Measurements from ENCODE around the gene NFYA.

NFYA gene

DNA sequence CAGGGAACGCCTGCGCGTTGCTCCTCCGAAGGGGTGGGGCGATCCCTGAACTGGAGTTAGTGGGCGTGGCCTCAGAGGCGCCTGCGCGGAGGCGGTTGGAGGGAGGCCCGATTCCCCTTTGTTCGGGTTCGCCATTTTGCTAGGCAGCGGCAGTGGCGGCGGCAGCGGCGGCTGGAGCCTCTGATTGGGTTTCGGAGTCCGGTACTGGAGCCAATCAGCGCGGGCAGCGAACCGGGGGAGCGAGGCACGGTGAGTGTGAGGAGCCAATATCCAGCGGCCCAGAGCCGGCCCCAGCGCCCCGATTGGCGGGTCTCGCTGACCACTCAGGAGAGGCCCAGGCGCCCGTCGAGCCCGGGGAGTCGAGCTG, at the start of gene NFYA:
TSS of gene NFYA (plus strand) at position 139 of the 367 bp plus-strand sequence. CDS start 6,116 bp downstream, outside the sequence.
- peak in 1 of 3 donors; percentile 99 for DNase-seq (ENCODE audit: low read depth in 3 of 3, low spot score in 1 of 3)

DNA sequence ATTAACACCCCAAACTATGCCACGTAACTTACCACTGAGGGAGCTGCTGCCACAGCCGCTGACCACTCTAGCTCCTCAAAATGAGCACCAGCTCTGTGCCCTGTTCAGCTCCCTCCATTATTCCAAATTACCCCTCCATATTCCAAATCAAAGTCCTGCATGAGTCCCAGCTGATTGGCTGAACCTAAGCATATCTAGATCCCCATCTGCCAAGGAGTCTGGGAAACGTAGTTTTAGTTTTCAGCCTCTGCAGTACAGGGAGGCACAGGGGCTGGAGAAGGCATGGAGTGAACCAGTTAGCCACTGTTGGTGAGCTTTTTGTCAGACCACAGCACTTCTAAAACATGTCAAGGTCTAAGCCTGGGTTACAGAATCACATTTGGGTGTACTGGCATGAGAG, 49.7 kb upstream of the NFYA start:
- DNase-seq (ENCODE audit: low read depth in 3 of 3, low spot score in 1 of 3): no peak

DNA sequence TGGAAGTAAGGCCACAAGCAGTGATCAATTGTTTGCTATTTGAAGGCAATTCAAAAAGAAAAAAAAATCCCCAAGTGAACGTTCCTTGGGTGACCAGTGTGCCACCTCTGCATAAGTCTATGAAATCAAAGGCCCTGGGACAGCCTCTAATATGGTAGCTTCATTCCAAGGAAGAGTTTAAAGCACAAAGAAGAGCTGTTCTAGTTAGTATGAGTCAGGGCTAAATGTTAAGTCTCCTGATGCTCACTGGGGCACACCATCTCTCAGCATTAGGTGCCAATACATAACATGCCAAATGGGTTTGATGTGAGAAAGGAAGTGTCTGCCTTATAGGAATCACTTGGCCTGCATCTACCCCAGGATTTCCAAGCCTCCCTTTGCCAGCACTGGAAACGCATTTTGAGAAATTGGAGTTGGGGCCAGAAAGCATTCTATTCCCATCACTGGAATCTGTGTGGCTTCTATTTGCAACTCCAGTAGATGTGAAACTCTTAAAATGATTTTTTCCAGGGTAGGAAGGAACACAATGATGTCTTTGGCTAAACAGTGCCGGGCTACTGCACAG, 46.7 kb upstream of the NFYA start:
- no peak for DNase-seq (ENCODE audit: low read depth in 3 of 3, low spot score in 1 of 3)

DNA sequence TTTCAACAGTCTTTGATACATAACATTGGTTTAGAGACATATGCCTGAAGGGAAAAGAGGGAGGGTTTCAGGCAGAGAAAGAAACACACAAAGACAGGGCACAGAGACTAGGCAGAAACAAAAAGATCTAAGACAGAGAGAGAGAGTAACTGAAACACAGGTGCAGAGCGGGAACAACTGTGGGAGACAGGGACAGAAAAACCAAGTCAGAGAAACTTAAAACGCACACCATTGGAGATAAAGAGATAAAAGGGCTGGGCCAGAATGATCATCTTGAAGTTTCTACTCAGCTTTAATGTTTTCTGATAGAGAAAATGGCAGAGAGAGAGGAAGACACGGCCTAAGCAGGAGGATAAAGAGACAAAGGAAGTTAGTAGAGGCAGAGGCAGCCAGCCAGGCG, 45.5 kb upstream of the NFYA start:
- DNase-seq (ENCODE audit: low read depth in 3 of 3, low spot score in 1 of 3): no peak

DNA sequence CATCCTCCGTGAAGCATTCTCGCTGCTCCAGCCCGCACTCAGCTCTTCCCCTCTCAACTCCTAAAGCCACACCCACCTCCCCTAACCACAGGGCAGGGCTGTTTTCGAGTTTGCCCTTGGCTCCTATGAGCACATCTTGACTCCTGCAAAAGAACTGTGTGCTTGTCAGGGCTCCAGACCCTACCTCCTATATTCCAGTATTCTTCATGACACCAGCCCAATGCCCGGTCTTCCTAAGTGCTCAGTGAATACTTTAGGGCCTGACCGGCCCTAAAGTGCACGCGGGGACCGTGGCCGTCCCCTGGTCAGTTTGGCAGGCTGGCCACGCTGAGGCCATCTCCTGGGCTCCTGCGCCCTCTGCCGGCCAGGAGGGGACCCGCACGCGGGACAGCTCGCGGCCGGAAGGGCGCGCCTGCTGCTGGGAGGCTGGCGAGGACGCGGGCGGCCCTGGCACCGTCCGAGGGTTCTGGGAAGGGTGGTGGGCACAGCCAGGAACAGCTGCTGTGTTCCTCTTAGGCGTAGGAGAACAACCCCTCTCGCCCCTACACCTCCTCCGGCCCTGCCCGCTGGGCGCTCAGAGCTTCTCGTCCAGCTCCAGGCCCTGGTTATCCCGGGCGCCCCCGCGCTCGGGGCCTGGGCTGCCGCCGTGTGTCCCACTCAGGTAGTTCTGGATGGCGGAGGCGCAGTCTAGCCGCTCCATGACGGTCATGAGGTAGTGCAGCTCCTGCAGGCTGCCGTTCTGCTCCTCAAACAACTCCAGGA, 44.8 kb upstream of the NFYA start:
- DNase-seq (ENCODE audit: low read depth in 3 of 3, low spot score in 1 of 3): peak; percentile 31 to 68 (median 48)

DNA sequence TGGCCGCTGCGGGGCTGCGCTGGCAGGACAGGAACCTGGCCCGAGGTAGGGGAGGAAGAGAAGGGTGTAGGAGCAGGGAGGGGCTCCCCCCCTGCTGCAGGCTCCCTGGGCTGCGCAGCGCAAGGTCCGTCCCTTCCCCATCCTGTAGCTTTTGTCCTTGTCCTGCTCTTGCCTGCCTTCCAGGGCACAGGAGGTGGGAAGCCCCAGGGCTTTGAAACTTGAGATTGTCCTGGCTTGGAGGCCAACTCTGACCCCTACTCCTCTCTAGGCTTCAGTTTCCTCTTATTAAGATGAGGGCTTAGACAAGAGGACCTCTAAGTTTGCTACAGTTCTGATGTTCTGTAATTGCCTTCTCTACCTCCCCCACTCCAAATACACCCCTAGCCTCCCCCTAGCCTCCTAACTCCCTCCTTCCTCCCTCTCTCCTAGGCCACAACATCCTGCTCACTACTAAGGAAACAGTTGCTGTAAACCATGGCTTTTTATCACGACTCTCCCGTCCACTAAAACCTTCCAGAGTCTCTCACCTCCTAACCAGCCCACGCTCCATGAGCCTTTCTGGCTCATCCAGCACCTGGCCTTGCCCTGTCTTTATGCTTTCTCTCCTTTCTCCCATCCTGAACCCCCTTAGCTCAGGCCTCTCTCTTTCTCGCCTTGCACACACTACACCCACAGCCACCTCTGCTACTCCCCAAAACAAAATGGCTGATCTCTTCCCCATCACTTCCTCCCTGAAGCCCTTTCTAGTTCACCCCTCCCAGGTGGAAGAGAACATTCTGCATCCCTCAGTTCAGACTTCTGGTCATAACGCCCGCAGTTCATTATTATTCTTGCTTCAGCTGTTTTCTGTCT, 44.0 kb upstream of the NFYA start:
- no peak for DNase-seq (ENCODE audit: low read depth in 3 of 3, low spot score in 1 of 3)

DNA sequence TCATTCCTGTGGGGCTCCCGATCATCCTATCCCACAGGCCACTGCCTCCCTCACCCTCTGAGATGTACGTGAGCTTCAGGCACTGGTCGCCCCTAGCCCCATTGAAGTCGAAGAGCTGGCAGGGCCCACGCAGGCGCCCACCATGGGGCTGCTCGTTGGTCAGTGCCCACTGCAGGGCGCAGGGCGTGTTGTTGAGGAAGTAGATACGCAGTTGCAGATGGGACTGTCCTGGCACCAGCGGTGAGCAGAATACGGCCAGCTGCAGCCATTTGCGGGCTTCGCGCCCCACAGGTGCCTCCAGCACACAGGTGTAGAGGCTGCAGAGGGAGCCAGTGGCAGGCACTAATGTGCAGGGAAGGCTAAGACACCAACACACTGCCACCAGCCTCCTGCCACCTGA, 39.9 kb upstream of the NFYA start:
- no peak for DNase-seq (ENCODE audit: low read depth in 3 of 3, low spot score in 1 of 3)

DNA sequence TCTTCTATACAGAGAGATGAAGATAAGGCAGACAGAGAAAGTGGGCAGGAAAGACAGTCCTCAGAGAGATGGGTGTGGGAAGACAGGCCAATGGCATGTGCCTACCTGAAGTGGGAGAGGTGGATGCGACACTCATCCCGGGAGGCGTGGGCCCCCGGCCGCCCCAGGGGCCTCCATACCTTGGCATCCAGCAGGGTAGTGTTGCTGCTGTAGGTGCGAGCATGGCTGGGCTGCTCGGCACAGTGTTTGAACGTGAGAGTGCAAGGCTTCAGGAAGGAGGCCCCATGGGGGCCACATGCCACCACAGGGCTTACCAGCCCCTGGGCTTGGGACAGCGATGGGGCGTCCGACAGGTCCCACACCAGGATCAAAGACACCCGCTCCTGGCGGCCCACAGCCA, 39.0 kb upstream of the NFYA start:
- DNase-seq (ENCODE audit: low read depth in 3 of 3, low spot score in 1 of 3): no peak

DNA sequence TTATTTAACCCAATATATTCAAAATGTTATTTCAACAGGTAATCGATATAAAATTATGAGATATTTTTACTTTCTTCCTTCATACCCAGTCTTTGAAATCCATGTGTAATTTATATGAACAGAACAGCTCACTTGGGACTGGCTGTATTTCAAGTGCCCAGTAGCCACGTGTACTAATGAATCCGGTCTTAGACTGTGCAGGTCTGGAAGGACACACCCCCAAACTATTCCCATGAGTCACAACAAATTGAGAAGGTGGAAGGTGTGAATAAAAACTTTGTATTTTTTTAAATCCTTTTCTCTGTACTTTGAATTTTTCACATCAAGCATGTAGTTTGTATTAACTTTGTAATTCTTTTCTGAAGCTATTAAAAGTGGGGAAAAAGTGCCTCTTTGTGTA, 36.6 kb upstream of the NFYA start:
- no peak for DNase-seq (ENCODE audit: low read depth in 3 of 3, low spot score in 1 of 3)

DNA sequence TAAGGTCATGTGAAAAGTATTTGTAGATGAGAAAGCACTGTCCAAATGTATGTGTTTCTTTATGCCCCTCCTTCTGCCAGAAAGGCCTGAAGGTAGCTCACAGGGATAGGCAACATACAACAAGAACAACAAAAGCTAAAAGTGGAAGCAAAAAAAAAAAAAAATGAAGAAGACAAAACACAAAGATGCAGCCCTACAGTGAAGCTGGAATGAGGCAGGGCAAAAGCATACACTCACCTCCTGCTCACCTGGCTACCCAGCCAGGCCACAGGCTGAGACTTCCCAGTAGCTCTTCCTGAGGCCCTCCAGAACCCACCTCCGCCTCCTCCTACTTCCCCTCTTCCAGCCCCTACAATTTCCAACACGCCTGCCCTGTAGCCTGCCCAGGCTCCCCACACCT, 36.2 kb upstream of the NFYA start:
- DNase-seq (ENCODE audit: low read depth in 3 of 3, low spot score in 1 of 3): no peak

DNA sequence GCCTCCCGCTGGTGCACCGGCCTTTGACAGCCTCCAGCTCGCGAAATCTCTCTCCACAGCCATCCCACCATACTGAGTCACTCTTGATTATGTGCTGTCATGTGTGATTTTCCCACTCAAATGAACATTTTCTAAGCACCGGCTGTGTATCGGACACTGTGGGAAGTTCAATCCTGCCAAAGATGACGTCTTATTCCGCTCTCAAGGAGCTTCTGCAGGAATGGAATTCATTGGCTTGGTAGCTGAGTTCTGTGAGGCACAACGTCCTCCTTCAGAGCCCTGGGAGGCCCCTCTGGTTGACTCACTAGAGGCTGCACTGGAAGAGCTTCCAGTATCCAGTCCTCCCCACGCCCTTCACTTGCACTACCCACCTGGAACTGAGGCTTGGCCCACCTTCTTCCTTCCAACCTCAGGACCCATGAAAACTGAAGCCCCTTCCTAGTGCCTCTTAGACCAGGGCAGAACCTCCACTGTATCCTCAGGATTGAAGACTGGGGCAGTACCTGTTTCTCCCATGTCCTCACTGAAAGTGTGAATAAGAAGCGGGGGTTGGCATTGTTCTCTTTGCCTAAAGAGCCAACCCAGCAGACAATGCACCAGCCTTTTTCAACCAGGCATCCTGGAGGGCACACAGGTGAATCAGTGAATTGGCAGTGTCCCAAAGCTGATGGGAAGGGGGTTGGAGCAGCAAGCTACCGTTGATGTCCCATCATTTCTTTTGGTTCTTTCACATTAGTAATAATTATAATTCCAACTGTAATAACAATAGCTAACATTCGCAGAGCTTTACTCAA, 35.5 kb upstream of the NFYA start:
- no peak for DNase-seq (ENCODE audit: low read depth in 3 of 3, low spot score in 1 of 3)

DNA sequence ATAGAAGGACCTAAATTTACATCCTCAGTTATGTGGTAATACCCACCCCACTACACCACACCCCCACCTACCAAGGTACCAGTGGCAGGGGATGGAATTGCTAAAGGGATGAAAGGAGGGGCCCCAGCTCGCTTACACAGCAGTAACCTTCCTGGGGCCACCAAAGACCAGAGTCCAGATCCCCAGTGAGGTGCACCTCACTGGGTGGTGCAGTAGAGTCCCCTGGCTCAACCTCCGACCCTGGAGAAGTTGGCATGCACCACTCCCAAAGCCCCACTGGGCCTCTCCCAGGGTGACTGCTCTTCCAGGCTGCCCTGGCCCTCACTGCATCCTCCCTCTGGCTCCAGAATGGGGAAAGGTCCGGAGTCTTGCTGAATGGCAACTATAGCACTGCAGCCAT, 34.6 kb upstream of the NFYA start:
- DNase-seq (ENCODE audit: low read depth in 3 of 3, low spot score in 1 of 3): no peak

DNA sequence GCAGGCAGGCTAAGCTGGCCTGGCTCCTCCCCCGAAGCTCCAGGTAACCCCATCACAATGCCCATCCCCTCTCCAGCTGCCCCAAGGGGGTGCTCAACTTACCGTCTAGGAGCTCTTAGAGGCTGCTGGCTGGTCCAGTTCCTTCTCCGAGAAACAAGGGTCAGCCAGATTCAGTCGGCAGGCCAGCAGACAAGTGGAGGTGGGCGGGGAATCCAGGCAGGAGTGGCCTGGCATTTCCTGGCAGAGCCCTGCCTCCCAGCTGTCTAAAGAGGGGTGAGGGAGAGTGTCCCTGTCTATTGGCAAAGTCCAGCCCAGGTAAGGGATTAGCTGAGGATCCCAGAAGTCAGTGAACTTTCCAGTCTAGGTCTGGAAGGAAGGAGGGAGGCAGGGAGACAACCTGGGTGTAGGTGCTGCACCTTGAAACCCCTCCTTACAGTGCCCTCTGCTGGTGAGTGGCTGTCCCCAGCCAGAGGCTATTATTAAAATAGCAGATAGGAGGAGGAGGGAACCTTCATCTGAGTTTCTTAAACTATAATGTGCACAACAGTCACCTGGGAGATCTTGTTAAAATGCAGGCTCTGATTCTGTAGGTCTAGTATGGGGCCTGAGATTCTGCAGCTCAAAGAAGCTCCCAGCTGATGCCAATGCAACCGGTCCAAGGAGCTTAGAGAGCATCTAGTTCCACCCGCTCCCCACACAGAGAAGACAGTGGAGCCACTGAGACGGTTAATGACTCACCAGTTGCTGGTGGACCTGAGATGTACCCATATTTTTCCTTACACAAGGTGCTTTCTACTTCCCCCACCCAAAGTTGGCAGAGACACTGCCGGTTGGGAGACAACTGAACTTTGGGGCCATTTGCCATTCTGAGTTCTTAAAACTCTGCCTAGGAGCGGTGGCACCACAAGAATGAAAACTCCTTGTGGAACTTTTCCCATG, 33.4 kb upstream of the NFYA start, which contains the start of gene UNC5CL:
TSS of gene UNC5CL (minus strand) at position 162 of the 939 bp plus-strand sequence. CDS start 4,147 bp downstream, outside the sequence.
- DNase-seq (ENCODE audit: low read depth in 3 of 3, low spot score in 1 of 3): peak in 2 of 3 donors; percentile 24 to 31

DNA sequence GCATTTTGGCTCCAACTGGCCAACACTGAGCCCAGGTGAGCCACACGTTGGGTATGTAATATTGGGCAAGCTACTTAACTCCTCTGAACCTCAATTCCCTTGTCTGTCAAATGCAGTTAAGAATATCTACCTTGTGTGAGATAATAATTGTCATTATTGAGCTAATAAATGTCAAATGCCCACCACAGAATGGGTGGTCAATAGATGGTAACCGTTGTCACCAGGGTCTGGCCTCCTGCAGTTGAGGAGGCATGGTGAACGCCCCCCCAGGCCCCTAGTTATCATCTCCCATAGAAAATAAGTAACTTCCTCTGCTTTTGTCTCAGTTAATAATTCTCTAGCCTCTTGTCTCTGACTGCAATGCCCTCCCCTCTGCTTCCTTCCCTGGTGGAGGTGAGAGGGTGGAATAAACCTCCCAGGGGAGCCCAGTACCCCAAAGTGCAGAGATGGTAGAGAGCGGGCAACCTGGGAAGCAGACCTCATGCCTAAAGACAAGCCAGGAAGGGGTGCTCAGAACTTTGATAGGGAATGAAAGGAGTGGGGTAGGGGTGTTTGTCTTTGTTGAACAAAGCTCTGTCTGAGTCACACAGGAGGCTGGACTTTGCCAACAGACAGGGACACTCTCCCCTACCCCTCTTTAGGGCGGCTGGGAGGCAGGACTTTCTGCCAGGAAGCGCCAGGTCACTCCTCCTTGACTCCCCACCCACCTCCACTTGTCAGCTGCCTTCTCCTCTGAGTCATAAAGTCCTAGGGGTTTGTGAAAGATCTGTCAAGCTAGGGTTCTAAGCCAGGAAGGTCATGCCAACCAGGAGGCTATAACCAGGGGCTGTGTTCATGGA, 32.5 kb upstream of the NFYA start:
- no peak for DNase-seq (ENCODE audit: low read depth in 3 of 3, low spot score in 1 of 3)

DNA sequence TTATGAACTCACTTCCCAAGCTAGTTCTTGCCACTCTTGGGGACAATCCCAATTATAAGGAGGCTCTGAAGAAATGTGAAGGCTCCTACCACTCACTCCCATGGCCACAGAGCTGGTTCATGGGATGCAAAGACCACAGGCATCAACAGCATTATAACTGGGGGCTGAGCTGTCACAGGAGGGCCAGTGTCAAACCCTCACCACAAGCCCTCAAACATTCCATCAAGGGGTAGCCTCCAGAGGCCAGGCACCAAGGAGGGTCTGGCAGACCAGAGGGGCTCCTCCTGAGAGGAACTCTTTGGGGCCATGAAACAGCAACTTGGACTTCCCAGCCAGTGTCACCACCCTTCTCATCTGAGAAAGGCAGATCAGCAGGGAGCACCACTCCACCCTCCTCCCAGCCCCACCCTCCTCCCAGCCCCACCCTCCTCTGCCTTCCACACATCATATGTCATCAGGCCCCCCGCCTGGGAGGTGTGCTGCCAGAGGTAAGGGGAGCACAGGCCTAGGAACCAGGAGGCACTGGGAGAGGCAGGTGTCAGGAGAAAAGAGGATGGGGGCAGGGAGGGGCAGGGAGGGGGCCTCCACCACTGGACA, 31.7 kb upstream of the NFYA start:
- DNase-seq (ENCODE audit: low read depth in 3 of 3, low spot score in 1 of 3): no peak

DNA sequence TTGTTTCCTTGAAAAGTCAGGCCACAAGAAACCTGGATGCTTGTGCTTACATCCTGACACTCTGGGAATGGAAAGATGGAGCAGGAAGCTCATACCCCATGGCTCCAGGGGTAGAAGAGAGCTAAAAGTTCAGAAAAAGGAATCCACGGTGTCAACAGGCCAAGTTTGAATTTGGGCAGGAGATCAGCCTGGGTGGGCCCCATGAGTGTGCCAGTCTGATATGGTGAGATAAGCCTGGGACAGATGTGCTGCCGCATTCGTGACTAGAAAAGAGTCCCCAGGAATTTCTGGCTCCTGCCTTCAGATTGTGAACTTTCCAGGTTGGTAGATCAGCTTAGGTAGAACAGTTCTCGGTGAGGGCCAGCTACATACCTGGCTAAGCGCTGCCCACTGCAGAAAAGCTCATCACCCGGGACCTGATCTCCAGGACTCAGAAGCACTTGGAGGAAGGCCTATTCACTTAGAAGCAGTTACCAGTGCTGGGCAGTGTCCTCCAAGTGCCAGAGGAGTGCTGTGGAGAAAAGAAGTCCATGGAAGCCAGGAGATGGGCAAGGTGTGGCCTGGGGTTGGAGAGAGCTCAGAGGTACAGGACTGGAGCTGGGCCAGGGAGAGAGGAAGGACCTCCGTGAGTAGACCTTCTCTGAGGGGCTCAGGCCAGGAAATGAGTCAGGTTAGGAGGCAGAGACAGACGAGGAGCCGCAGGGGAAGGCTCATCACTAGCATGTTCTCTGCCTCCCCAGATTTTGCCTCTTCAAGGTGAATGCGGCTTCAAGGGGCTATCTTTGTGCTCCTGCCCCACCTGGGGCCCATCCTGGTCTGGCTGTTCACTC, 30.3 kb upstream of the NFYA start, which contains the start of gene TSPO2:
TSS of gene TSPO2 (plus strand) at position 242 of the 830 bp plus-strand sequence. CDS start at position 761, 519 bp downstream.
- DNase-seq (ENCODE audit: low read depth in 3 of 3, low spot score in 1 of 3): no peak

DNA sequence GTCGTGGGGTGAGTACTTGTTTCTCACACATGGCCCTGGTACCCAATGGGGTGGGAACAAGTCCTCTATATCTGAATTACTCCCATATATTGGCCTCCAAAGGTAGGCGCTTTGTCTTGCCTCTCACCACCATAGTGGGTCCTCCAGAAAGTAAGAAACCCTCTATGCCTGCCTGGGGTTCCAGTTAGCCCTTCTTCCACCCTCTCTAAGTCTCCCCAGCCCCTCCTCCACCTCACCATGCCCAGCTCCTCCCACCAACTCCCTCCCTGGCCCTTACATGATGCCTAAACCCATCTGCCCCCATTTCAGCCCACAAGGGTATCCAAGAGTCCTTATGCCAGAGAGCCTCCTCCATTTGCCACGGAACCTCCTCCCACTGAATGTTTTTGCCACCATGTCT, 29.6 kb upstream of the NFYA start:
- no peak for DNase-seq (ENCODE audit: low read depth in 3 of 3, low spot score in 1 of 3)

DNA sequence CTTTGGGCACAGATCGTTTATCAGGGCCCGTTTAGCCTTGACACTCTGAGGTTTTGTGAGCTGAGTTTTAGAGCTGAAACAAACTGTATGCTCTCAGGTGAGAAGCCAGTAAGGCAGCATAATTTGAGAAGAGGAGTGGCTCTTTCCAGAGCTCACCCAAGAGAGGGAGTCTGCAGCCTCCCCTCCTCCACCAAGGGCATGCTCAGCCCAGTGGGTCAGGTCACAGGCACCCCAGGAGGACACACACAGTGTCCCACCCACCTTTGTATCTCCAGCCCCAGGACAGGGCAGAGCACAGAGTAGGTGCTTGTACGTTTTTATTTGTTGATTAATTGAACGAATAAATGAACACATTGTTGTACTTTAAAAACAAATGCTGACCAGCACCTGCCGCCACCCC, 27.1 kb upstream of the NFYA start:
- no peak for DNase-seq (ENCODE audit: low read depth in 3 of 3, low spot score in 1 of 3)
